ENCODE measurements around the gene ARAP2. TPM values are rescaled to one million over a fixed set of nuclear protein-coding genes. Genes with fewer than 3 reads are reported as not detected.

ARAP2 gene
- not detected in 2 replicates for total RNA-seq (2014; rRNA removed; shearing (Covaris generic))

DNA sequence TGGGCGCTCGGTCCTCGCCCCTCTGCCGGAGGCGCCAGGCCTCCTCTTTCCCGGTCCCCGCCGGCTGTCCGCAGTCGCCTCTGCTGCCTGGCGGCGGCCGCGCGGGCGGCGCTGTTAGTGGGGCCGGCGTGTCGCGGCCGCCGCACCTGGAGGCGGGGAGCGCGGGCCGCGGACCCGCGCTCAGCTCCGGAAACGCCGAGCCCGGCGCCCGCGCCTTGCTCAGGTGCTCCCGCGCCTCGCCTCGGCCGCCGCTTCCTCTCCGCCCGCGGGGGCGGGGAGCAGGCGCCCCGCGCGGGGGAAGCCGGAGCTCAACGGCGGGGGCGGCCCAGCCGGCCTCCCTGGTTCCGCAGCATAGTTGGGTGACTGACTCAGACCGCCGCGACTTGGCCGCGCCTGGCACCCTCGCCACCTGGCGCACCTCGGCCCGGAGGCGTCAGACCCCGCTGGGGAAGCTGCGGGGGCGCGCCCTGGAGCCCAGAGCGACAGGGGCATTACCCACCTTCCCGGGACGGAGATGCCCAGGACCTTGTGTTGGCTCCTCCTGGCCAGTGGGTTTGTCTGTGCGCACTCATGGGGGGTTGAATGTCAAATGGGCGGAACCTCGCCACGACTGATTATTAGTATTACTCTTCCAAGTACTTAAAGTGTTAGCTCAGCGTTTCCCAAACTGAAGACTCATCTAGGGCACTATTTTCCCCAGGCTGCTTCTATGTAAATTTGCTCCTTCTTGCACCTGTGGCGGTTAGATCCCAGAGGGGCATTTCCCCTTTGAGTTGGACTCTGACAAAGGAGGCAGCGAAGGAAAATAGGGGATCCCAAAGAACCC is at the start of gene ARAP2:
TSS of gene ARAP2 (minus strand) at position 258 of the 826 bp plus-strand sequence. CDS start 15,028 bp downstream, outside the sequence.
- in situ Hi-C loops (cut with HindIII; ENCODE audit: low sequenced_read_pairs) = no loop called here
- DNase-seq (ENCODE audit: low spot score) = no peak

GRCh38 chr4:36292556-36293188 is 48.4 kb upstream of the ARAP2 start:
- no peak for DNase-seq (ENCODE audit: low spot score)
- in situ Hi-C loops (cut with HindIII; ENCODE audit: low sequenced_read_pairs) = no loop called here

GRCh38 chr4:36290641-36291040 is 46.3 kb upstream of the ARAP2 start:
- DNase-seq (ENCODE audit: low spot score) = no peak
- in situ Hi-C loops (cut with HindIII; ENCODE audit: low sequenced_read_pairs) = no loop called here

DNA sequence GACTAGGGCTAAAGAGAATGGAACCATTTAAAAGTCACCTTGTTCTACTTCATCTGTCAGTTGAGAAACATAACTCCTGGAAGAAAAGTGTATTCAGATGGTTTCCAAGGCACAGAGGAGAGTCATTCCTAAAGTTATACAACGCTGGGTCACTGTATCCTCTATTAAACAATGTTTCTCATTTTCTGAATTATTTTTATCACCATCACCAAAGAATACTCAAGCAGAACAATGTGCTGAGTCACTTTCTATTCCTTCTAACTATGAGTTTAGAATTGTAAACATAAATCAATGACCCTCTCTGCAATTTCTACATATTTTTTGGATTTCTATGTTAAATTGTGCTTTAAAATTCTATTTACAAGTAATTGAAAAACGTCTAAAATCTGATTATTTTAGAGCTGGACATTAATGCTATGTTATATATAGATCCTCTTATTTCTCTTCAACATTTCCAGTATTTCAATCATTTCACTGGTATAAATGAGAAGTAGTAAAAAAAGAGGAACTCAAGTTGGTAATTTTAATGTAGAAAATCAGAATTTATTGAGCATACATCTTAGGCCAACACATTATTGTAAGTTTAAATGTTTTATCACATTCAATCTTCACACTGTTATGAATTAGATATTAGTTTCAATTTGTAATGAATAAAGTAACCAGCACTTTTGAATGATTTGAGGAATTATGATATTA is 44.6 kb upstream of the ARAP2 start:
- DNase-seq (ENCODE audit: low spot score) = no peak
- in situ Hi-C loops (cut with HindIII; ENCODE audit: low sequenced_read_pairs) = no loop called here

- no peak for DNase-seq (ENCODE audit: low spot score)
- in situ Hi-C loops (cut with HindIII; ENCODE audit: low sequenced_read_pairs) = no loop called here
These were observed 42.2 kb upstream of the ARAP2 start for GRCh38 chr4:36286481-36286871.

DNA sequence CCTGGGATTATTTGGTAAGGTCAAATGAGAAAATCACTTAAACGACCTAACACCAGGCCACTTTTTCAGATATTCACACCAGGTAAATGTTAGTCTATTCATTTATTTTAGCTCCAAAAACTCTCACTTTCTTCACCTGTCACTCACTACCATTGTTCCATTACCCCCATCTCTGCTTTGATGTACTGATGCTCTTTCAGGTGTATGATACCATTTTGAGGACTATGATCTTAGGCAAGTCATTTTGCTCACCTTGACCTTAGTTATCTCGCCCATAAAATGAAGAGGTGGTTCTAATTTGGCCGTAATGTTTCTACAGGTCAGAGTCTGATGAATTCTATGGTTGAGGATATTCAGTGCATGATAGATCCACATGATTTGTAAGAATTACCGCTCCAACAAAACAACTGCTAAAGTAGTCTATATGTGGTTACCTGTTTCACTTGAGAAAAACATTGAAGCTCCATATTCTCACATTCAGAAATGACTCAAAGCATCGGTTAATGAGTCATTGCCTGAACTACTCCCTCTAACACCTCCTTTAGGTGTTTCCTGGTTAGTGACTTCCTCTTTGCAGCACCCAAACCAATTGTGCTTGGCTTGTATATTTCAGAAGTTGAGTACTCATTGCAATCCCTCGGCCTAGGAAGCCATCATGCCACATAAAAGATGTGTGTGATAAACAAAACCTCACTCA is 41.6 kb upstream of the ARAP2 start:
- in situ Hi-C loops (cut with HindIII; ENCODE audit: low sequenced_read_pairs) = no loop called here
- DNase-seq (ENCODE audit: low spot score) = no peak

GRCh38 chr4:36283912-36284465 is 39.7 kb upstream of the ARAP2 start:
- in situ Hi-C loops (cut with HindIII; ENCODE audit: low sequenced_read_pairs) = no loop called here
- DNase-seq (ENCODE audit: low spot score) = peak; percentile 13

DNA sequence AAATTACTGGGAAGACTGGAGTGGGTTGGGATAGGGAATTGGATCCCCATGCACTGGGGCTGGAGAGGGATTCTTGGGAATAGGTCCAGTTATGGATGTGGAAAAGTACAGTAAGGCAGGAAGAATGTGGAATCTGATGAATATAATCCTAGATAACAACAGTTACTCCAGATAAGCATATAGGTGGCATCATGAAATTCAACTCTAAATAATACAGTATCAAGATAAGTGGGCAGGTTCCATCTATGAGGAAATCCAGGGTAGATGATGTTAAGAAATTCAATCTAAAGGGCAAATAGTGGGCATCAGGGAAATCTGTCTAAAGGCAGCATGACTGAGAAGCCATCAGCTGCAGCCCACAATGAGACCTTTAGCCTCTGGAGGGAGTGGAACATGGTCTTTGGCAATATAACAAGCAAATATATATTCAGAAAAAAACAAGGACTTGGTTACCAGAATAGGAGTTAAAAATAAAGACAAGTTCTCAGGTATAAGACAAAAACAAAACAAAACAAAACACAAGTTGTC is 38.3 kb upstream of the ARAP2 start:
- in situ Hi-C loops (cut with HindIII; ENCODE audit: low sequenced_read_pairs) = no loop called here
- DNase-seq (ENCODE audit: low spot score) = no peak

DNA sequence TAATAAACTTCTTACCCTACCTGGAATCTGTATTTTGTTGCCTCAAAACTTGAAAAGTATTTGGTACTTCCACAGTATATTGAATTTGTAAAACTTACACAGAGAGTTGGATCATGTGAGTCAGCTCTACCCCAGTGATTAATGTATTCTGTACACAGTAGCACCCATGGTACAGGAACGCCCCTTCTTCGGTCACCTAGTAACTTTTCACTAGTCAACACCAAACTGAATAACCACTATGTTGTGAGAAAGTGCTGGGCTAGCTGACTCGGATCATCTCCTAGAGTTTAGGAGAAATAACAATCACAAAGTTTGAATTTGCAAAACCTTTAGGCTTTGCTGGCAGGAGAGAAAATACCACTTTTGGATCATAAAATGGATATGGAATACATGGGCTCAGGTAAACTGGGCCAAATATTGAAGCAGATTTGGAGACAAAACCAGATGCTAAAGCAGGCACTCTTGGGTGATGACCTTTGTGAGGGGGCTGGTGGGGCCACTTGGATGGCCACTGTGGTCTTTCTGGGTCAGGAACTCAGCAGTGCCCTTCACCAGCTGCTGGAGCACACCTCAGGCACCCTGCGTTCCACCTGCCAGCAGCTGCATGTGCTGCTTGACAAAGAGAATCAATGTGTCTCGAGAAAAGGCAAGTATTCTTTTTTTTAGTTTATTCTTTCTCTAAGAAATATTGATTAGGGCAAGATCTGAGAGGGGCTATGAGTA is 37.2 kb upstream of the ARAP2 start, which contains the start of gene DTHD1:
TSS of gene DTHD1 (plus strand) at position 233 of the 723 bp plus-strand sequence. CDS start at position 376, 143 bp downstream.
- DNase-seq (ENCODE audit: low spot score) = no peak
- in situ Hi-C loops (cut with HindIII; ENCODE audit: low sequenced_read_pairs) = no loop called here

- in situ Hi-C loops (cut with HindIII; ENCODE audit: low sequenced_read_pairs) = no loop called here
- DNase-seq (ENCODE audit: low spot score) = no peak
These were observed 36.2 kb upstream of the ARAP2 start for GRCh38 chr4:36280555-36280954.

GRCh38 chr4:36278789-36279188 is 34.5 kb upstream of the ARAP2 start:
- in situ Hi-C loops (cut with HindIII; ENCODE audit: low sequenced_read_pairs) = no loop called here
- no peak for DNase-seq (ENCODE audit: low spot score)

DNA sequence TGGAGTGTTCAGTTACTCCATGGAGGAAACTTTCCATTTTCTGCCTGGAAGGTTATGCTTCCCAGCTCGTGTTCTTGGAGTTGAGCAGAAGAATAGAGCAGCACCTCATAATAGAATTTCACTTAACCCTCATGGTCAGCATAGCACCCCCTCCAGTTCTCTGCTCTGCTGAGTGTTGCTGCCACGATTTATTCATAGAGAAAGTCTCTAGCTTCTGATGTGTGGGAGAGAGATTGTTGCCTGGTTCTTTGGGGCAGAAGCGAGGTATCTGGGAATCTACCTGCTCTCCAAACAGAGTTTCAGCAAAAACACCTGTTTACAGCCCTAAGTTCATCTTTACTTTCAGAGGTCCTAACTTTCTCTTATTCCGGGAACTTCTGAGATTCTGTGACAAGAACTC is 33.2 kb upstream of the ARAP2 start:
- no peak for DNase-seq (ENCODE audit: low spot score)
- in situ Hi-C loops (cut with HindIII; ENCODE audit: low sequenced_read_pairs) = no loop called here

GRCh38 chr4:36274158-36274557 is 29.8 kb upstream of the ARAP2 start:
- in situ Hi-C loops (cut with HindIII; ENCODE audit: low sequenced_read_pairs) = no loop called here
- DNase-seq (ENCODE audit: low spot score) = no peak

- DNase-seq (ENCODE audit: low spot score) = no peak
- in situ Hi-C loops (cut with HindIII; ENCODE audit: low sequenced_read_pairs) = no loop called here
These were observed 29.0 kb upstream of the ARAP2 start for GRCh38 chr4:36273276-36273675.

- in situ Hi-C loops (cut with HindIII; ENCODE audit: low sequenced_read_pairs) = no loop called here
These were observed 25.3 kb upstream of the ARAP2 start for GRCh38 chr4:36269533-36270173.

DNA sequence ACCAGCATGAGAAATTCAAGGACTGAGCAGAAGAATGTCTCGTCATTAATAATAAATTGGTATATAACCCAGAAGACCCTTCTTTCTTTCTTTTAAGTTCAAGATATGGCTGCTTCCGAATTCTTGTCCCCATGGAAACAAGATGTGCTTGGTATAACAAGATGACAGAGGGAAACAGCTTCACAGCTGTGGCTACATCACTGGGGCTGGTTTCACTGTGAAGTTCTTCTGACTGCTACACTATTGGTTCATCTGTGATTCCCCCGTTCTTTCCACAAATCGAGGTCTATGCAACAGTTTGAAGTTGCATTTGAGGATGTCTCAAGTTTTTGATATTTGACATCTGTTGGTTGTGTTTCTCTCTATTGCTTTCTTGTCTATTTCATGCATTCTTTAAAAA is 24.8 kb upstream of the ARAP2 start:
- in situ Hi-C loops (cut with HindIII; ENCODE audit: low sequenced_read_pairs) = no loop called here
- DNase-seq (ENCODE audit: low spot score) = no peak

More at GRCh38 chr4:36269533-36270173, 25.3 kb upstream of the ARAP2 start:
- DNase-seq (ENCODE audit: low spot score) = no peak

DNA sequence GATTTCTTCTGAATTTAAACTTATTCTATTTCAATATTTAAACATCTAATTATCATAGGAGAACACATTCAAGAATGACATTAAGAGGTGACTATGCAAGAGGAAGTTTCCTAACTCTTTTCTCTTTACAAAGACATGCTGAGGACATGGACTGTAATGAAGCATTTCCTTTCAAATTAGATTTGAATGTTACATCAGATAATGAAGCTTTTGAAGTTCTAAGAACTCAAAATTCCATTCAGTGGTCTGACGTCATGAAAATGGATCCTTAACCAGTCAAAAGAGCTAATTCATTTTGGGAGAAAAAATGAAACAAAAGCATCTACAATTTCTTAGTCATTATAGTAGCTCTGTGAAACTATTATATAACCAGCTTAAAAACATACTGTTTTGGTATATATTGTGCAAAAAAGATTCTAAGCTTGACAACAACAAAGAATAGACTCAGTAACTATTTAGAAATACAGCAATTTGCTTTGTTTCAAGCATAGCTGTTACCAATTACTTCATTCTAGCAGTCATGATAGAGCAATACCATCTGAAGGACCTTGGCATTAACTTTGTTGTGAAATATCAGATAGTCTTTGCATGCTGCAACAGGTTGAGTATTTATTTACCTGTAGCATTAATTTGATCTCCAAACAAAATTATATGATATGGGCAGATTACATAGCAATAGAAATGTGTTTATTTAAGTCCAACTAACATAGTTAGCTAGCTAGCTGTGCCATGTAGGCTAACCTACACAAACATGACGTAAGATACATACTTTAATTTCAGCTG is 23.4 kb upstream of the ARAP2 start:
- no peak for DNase-seq (ENCODE audit: low spot score)
- in situ Hi-C loops (cut with HindIII; ENCODE audit: low sequenced_read_pairs) = no loop called here
